ENCODE measurements around the gene CARS1. TPM values are rescaled to one million over a fixed set of nuclear protein-coding genes. Genes with fewer than 3 reads are reported as not detected.
A peak's percentile ranks its signal among the peaks of the same experiment; 100 is the strongest.

CARS1 gene
- total and polyA plus RNA-seq, 2 donors (not counting 1 experiment from before 2014, with no cell fraction given), result 31.3 to 49.5 TPM

DNA sequence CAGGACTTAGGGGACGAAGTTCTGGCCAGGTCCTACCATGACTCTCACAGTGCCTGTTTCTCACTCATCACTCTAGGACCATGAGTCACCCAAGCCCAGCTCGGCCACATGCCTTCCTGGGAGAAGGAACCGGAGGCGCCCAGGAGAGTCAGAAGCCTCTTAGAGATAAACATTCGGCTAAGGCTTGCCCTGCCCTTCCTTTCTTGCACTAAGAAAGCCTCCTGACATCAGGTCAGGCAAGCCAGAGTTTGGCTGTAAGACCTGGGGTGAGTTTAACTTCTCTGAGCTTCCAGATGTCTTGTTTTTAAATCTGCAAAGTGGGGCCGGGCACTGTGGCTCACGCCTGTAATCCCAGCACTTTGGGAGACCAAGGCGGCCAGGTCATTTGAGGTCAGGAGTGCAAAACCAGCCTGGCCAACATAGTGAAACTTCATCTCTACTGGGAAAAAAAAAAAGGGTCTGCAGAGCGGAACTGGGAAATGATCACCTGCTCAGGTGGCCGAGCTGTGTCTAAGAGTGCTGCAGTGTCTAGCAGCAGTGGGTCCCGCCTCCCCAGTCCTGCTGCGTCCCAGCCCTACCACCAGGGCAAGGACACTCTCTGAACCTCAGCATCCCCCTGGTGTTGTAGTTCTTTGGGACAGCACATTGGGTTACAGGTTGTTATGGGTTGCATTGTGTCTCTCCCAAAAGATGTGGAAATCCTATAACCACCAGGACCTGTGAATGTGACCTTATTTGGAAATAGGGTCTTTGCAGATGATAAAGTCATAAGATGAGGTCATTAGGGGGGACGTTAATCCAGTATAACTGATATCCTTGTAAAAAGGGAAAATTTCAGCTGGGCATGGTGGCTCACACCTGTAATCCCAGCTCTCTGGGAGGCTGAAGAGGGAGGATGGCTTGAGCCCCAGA is 1.8 kb upstream of the CARS1 start:
- Mint-ChIP-seq H3K9me3 (ENCODE audit: insufficient read depth) (no peaks in the 10 kb centered on the region), H3K27ac (peak overlapping the region; percentile 41), H3K4me1 (peaks cover 27% of the 10 kb centered on the region), H3K27me3 (peaks cover 3% of the 10 kb centered on the region), H3K4me3 (peak overlapping the region; percentile 66)
- Histone ChIP-seq H4K20me1 (ENCODE audit: control insufficient read depth, insufficient read depth, low read length, poor library complexity, severe bottlenecking) (peaks cover 26% of the 10 kb centered on the region), H3K27ac (ENCODE audit: low read length in 2 of 2) (no peak overlapping the region), H3K4me1 (ENCODE audit: control insufficient read depth in 2 of 2, insufficient read depth in 2 of 2, low read length in 2 of 2) (peaks cover 15 to 18% of the 10 kb centered on the region in 2 donors), H3K4me2 (replicated peaks; ENCODE audit: low read depth, low read length, poor library complexity, severe bottlenecking) (no peak overlapping the region), H3K79me2 (ENCODE audit: control insufficient read depth, insufficient read depth, low read length) (peaks cover 37% of the 10 kb centered on the region), H3K9me3 (ENCODE audit: control extremely low read depth in 1 of 3, control insufficient read depth in 2 of 3, insufficient read depth in 1 of 3, low read length in 2 of 3) (no peaks in the 10 kb centered on the region), H3K36me3 (replicated peaks in 1 of 2; ENCODE audit: control extremely low read depth in 1 of 2, control insufficient read depth in 1 of 2, extremely low read depth in 1 of 2, insufficient read depth in 2 of 2, low read length in 1 of 2) (peaks cover 0 to 5% of the 10 kb centered on the region in 2 experiments), H2AFZ (ENCODE audit: insufficient read depth, low read depth, low read length, poor library complexity, severe bottlenecking) (peak overlapping the region; percentile 51), H3K27me3 (replicated peaks in 1 of 4; ENCODE audit: control extremely low read depth in 1 of 4, control insufficient read depth in 3 of 4, insufficient read depth in 4 of 4, low read length in 3 of 4) (no peaks in the 10 kb centered on the region), H3K4me3 (ENCODE audit: control extremely low read depth in 1 of 5, extremely low read depth in 1 of 5, insufficient read depth in 1 of 5, low read depth in 2 of 5, low read length in 4 of 5) (no peak overlapping the region), H3K9ac (ENCODE audit: low read length) (no peak overlapping the region)
- intact Hi-C loops (cut with micrococcal nuclease), result loop anchor here (10.0 kb wide), 1 partner anchor 154 kb away; a partner anchor contains a TSS
- POLR2A ChIA-PET, result interaction anchor here (0.7 kb wide), 1 partner anchor 13 kb away, joined by 3 read pairs; no protein-coding TSS in a partner anchor
- ATAC-seq (ENCODE audit: low read depth) (no peak), DNase-seq (no peak)
- WGBS (ENCODE audit: insufficient coverage), result 92% methylated on average over 10 of the region's 13 CpGs
- TF ChIP-seq, protein P1, sequence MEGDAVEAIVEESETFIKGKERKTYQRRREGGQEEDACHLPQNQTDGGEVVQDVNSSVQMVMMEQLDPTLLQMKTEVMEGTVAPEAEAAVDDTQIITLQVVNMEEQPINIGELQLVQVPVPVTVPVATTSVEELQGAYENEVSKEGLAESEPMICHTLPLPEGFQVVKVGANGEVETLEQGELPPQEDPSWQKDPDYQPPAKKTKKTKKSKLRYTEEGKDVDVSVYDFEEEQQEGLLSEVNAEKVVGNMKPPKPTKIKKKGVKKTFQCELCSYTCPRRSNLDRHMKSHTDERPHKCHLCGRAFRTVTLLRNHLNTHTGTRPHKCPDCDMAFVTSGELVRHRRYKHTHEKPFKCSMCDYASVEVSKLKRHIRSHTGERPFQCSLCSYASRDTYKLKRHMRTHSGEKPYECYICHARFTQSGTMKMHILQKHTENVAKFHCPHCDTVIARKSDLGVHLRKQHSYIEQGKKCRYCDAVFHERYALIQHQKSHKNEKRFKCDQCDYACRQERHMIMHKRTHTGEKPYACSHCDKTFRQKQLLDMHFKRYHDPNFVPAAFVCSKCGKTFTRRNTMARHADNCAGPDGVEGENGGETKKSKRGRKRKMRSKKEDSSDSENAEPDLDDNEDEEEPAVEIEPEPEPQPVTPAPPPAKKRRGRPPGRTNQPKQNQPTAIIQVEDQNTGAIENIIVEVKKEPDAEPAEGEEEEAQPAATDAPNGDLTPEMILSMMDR (IDR thresholded peaks at IDR 0.05), result no peak
- no peak for TF ChIP-seq EZH2 (IDR thresholded peaks at IDR 0.05; ENCODE audit: borderline replicate concordance, insufficient read depth, low read depth, low read length, poor library complexity, severe bottlenecking)
- CTCF ChIA-PET, result interaction anchor here (11.4 kb wide), 1 partner anchor 31 kb away, joined by 106 read pairs; no protein-coding TSS in a partner anchor

All from B cell (primary cell).